COR-L47 (cell line): ENCODE results near the gene DDX51.
A peak's percentile ranks its signal among the peaks of the same experiment; 100 is the strongest.
"Not testable (repeated sequence)": the region's sequence is repeated elsewhere in the genome, so short reads cannot be mapped to it uniquely, and the experiment has no call there.

Experiments
- DNase-seq: peaks from one replicate; lab custom pipeline; 2025; lab: John Stamatoyannopoulos, UW

Gene DDX51

DNA sequence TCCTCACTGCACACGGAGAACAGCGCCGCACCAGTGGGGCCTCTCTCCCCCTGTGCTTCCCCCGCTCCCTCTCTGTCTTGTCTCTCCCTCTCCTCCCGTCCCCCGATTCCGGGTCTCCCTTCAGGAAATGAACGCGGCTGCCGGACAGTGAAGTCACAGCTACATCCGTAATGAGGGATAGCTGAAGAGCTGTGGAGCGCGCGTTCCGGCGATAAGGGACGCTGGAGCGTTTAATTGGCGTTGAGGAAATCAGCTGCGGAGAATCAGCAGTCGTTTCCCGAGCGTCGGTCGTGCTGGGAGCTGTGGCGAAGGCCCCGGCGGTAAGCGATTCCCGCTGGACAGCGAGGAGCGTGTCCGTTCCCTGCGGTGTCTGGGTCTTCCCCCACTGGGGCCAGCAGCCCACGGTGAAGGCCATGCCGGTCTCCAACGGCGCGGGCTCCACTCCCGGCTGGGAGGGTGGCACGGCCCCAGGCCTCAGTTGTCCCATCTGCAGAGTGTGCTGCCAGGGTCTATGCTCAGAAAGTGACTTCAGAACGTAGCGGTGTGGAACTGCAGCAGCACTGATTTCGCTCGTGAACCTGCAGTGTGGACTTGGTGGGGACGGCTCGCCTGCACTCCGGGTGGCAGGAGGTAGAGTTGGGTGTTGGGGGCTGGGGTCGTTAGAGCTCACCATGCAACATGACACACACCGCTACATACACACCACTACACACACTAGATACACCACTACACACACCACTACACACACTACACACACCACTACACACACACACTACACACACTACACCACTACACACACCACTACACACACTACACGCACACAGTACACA, 11.0 kb upstream of the DDX51 start:
- no peak for DNase-seq

DNA sequence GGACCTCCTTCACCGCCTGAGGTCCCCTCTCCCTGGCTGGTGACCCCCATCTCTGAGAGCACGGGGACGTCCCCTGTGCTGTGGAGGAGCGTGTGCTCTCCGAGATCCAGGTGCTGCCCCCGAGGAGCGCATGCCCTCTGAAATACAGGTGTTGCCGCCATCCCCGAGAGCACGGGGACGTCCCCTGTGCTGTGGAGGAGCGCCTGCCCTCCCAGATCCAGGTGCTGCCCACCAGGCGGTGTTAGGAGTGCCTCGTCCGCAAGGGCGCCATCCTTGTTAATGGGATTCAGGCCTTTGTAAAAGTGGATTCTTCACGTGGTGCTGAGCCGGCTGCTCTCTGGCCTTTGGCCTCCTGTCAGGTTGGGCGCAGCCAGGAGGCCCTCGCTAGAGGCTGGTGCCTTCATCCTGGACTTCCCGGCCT, 10.2 kb upstream of the DDX51 start:
- no peak for DNase-seq

DNA sequence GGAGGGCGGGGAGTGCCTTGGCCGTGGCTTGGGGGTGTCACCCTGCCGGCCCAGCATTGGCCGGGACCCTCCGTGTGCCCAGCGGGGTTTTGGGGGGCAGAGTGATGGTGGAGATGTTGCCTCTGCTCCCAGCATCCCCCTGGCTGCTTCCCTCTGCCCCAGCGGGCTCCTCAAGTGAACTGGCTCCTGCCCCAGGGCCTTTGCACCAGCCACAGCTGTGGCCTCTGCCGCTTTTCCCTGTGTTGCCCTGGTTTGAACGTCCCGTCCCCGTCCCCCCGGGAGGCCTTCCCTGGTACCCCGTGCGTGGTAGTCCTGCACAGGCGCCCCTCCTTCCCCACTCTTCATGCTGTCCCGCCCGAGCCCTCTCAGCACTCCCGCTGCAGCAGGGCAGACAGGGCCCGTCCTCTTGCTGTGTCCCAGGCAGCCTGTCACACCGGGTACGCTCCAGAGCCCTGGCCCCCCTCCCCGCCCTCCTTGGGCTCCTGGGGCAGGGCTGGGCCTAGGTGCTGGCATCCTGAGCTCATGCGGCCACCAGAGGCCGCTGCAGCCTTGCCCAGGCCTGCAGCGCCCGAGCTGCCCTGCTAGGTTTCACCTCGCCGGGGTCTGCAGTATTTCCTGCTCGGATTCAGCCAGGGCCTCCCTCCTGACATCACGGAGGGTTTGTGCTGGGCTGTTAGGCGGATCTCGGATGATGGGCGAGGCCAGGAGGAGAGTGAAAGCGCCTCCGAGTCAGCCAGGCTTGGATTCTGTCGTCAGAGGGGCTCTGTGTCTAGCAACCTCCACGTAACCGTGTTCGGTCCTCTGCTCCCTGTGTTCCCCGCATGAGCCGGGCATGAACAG, 9.6 kb upstream of the DDX51 start:
- DNase-seq = peak; percentile 65

DNA sequence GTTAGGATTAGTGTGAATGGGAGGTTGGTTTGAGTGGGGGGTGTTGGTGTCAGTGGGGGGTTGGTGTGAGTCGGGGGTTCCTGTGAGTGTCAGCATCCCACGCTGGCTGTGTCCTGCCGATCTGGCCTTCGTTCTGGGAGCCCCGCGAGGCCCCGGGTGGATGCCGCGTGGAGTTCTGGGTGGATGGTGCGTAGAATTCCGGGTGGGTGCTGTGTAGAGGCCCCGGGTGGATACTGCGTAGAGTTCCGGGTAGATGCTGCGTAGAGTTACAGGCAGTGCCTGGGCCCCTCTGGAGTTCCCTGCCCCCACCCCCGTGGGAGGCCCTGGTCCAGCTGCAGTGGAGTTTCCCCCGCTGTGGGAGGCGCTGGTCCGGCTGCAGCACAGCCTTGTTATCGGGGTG, 8.8 kb upstream of the DDX51 start:
- DNase-seq = no peak

DNA sequence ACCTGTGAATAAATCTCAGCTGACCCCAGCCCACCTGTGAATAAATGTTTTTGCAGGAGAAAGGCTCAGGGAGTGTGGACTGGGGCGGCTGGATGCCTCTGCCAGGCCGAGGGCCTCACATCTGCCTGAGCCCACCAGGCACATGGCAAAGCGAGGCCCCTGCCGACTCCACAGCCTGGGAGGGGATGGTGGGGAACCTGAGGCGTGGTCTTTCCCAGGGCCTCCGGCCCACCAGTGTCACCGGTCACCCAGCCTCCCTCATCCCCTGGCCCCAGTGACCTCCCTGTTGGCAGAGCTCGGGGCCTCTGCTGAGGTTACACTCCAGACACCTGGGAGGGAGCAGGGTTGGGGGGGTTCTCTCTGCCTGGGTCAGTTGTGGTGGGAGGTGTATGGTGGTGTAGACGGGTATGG, 8.3 kb upstream of the DDX51 start:
- DNase-seq = no peak

DNA sequence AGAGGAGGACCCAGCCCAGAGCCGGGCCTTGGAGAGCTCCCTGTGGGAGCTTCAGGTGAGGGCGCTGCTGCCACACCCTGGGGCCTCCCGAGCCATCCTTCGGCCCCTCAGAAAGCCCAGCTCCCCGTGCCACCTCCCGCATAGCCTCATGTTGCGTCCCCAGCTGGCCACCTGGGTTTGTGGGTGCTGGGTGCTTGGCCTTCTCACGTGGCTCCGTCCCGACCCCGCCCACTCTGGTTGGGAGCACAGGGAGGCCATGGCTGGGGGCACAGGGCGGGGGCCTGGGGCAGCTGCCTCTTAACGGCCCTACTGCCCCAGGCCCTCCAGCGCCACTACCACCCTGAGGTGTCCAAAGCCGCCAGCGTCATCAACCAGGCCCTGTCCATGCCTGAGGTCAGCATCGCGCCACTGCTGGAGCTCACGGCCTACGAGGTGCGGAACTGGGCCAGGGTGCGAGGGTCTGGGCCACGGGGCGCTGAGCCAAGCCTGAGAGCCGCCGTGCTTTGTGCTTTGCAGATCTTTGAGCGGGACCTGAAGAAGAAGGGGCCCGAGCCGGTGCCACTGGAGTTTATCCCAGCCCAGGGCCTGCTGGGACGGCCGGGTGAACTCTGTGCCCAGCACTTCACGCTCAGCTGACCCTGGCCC, 7.8 kb upstream of the DDX51 start:
- DNase-seq = no peak

DNA sequence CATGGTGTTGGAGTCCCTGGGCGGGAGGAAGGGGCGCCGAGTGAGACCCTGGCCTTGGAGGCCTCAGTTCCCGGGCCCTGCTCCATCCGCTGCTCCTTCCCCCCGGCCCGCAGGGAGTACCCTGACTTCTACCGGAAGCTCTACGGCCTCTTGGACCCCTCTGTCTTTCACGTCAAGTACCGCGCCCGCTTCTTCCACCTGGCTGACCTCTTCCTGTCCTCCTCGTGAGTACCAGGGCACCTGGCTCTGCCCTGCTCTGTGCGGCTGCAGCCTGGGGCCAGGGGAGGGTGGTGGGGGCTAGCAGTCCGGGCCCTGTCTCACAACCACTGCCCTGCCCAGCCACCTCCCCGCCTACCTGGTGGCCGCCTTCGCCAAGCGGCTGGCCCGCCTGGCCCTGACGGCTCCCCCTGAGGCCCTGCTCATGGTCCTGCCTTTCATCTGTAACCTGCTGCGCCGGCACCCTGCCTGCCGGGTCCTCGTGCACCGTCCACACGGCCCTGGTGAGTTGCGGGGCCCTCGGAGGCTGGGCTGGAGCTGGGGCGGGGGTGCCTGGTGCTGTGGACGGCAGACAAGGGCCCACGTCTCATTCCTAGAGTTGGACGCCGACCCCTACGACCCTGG, 7.1 kb upstream of the DDX51 start:
- DNase-seq = no peak

DNA sequence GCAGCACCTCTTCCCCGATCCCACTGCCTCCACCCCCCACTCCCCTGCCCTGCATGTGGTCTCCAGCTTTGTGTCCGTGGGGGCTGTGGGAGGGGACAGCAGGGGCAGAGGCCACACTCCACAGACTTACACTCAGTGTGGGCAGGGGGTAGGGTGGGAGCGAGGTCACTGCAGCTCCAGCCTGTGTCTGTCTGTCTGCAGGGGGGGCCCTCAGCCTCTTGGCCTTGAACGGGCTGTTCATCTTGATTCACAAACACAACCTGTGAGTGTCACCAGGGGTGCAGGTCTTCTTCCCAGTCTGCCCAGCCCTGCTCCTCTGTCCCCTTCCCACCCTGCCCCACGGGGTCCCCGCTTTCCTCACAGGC, 6.6 kb upstream of the DDX51 start:
- DNase-seq = no peak

DNA sequence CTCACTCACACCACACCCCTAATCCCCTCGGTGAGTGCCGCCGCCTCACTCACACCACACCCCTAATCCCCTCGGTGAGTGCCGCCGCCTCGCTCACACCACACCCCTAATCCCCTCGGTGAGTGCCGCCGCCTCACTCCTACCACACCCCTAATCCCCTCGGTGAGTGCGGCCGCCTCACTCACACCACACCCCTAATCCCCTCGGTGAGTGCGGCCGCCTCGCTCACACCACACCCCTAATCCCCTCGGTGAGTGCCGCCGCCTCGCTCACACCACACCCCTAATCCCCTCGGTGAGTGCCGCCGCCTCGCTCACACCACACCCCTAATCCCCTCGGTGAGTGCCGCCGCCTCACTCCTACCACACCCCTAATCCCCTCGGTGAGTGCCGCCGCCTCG, 5.4 kb upstream of the DDX51 start:
- not testable (repeated sequence) for DNase-seq

DNA sequence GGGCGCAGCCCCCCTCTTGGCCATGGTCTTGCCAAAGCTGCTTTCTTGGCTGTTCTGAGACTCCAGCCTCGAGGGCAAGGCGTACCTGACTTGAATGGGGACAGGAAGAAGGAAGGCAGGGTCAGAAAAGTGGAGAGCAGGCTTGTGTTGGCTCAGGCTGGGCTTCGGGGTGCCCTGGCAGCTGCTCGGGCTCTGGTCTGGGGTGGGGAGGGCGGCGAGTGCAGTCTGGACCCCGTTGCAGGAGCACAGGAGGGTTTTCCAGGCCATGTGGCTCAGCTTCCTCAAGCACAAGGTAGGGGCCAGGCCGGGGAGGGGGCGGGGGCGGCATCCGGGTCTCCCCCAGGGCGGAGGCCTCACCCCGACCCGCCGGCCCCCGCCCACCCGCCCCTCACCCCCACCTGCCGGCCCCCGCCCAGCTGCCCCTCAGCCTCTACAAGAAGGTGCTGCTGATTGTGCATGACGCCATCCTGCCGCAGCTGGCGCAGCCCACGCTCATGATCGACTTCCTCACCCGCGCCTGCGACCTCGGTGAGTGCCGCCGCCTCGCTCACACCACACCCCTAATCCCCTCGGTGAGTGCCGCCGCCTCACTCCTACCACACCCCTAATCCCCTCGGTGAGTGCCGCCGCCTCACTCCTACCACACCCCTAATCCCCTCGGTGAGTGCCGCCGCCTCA, 4.4 kb upstream of the DDX51 start:
- no peak for DNase-seq

DNA sequence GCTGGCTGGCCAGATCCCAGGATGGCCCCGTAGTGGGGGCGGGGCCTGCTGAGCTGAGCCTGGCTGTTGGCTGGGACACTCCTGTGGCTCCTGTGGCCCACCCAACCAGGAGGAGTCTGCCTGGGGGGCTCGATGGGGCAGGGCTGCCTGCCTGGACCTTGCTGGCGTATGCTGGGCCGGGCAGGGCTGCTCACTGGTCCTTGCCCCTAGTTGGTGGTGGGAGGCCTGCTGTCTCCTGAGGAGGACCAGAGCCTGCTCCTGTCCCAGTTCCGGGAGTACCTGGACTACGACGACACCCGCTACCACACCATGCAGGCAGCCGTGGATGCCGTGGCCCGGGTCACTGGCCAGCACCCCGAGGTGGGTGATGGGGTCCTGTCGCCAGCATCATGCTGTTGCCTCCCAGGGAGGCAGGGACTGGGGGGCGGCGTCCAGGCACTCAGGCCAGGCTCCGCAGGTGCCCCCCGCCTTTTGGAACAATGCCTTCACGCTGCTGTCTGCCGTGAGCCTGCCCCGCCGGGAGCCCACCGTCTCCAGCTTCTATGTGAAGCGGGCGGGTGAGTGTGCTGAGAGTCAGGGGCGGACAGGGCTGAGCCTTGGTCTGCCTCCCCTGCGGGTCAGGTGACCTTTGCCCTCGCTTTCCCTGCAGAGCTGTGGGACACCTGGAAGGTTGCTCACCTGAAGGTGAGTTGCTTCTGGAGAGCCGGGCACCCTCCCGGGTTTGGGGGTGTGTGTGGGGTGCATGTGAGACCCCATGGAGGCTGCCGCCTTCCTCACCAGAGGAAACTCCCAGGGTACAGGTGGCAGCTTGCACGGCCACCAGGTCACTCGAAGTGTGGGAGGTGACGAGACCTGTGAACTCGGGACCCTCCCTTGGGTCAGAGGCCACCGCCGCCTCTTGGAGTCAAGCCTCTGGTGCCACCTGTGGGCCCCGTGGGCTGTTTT, 3.6 kb upstream of the DDX51 start:
- no peak for DNase-seq

DNA sequence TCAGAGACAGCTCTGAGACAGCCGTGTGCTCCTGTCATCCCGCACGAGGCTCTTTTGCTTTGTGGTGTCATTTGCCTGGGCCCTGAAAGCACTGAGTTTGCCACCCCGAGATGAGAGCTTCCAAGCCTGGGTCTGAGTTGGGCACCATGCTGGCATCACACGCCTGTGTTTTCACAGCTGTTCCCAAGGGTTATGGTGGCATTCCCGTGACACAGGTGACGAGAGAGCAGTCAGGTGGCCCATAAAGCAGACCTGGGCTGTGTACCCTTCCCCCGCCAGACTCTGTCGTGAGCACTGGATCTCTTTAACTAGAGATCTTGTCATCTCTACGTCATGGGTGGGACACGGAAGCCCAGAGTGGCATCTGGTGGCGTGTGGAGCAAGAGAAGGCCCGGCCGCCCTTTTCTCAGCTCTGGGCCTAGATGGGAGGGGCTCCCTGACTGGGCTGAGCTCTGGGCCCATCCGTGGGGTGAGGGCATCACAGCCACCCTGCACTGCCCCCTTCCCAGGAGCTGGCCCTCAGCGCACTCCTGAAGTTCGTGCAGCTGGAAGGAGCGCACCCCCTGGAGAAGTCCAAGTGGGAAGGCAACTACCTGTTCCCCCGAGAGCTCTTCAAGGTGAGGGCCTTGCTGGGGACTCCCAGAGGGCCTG, 2.8 kb upstream of the DDX51 start:
- DNase-seq = no peak

DNA sequence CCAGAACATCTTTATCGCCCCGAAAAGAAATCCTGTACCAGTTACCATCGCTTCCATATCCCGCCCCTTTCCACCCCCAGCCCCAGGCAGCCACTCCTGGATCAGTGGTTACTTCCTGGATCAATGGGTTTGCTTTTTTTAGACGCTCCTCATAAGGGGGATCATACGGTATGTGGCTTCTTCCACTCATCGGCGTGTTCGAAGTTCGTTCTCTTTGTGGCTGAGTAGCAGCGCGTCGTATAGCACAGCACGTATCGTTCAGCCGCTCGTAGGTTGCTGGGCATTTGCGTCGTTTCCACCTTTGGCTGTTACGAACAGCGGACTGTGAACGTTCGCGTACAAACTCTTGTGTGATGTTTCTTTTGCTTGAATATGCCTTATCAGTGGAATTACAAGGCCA, 2.0 kb upstream of the DDX51 start:
- no peak for DNase-seq

DNA sequence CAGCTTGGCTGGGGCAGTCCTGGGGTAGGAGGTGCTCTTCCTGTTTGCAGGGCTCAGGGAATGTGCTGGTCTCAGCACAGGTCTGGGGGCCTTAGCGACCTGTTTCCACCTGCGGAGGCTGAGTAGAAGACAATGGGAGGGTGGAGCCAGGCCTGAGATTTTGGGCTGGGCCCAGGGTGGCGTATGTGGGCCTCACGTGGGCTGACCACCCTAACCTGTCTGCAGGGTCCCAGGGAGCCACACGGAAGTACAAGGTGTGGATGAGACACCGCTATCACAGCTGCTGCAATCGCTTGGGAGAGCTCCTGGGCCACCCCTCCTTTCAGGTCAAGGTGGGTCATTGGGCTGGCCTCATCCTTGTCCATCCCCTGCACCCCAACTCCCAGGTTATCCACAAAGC, 1.2 kb upstream of the DDX51 start:
- no peak for DNase-seq

DNA sequence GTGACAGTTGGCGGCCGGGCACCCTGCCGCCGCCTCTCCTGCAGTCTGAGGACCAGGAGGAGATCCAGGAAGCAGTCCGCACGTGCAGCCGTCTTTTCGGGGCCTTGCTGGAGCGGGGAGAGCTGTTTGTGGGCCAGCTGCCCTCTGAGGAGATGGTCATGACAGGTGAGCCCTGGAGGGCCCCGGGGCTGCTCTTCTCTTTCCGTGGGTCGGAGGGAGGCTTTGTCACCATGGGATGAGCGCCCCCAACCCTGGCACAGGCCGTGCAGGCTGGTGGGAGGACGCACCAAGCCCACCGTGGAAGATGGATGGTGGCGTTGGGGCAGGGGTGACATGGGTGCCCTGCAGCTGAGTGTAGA, 670 bp upstream of the DDX51 start:
- no peak for DNase-seq

DNA sequence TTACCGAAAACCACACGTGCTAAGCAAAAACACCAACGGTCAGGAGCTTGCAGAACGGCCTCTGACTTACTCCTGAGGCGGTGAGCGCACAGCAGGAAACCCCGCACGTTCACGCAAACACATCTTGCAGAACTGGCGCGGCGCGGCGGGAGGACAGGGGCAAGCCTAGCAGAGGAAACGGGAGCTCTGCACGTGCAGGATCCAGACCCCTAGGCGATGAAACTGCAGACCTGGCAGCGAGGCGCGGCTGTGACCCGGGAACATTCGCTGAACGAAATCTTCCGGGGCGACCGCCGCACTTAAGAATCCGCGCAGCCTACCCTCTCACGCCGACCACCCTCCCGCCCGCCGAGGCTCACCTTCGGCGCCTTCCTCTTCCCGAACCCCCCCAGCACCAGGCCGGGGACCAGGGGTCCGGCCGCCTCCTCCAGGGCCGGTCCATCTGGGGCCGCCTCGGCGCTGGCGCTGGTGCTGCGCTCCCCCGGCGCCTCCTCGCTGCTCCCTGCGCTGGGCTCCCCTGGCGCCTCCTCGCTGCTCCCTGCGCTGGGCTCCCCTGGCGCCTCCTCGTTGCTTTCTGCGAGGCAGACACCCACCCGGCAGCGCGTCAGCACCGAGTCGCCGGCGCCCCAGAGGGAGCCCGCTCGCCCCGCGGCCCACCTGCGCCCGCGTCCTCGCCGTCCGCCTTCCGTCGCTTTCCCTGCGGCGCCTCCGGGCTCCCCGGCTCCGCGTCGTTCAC, 615 bp downstream of the DDX51 start:
- DNase-seq = no peak

DNA sequence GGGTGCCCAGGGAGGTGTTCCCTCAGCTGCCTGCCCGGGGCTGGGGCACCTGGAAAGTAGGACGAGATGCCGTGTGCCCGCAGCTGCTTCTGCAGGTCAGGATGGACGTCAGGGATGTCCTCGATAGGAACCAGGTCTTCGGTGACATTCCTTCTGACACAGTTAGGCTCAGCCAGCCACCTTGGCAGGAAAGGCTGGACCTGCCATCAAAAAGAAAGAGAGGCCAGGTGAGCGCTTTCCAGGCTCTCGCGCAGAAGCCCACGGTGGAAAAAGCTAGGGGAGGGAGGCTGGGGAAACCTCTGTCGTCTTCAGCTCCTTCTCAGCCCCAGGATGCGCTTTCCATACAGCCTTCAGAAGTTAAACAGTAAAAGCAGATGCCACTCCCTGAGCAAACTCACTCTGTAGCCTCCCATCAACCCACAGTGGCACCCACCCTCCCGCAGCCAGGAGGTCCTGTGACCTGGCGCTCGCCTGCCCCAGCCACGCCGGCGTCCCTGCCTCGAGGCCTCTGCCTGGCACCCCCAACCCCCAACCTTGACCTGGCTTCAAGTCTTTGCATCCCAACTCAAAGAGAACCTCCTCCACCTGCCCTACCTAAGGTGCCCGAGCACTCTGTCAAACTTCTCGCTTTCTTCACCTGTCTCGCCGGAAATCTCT, 1.3 kb downstream of the DDX51 start:
- no peak for DNase-seq

DNA sequence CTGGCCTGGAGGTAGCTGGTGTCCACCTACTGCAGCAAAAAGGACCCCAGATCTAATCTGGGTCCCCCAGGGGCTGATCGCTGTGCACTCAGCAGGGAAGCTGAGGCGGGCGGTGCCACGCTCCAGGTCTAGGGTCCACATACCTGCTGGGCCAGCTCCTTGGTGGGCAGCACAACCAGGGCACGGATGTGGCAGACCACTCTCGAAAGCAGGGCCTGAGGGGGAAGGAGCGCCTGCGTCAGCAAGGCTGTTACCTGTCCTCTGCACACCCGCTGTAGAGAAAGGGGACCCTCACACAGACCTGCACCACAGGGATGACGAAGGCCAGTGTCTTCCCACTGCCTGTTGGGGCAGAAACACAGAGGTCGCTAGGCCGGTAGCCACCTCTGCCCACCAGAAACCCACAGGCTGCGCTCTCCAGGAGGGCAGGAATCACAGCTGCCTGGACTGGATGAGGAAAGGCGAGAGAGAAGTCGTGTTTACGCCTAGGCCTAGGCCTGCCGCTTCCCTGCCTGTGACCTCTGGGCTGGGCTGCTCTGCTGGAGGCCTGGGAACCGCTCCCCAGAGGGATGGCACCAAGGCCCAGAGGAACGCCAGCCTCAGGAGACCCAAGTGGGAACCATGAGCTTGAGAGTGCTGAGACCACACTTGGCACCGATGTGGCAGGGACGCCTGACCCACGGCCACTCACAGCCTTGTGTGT, 2.0 kb downstream of the DDX51 start:
- DNase-seq = no peak
